GM19239 (cell line): ENCODE results near the gene TIGD7.
A peak's percentile ranks its signal among the peaks of the same experiment; 100 is the strongest.

Source experiments
- DNase-seq: peaks from one replicate; pipeline ENCODE4 v3.0.0; 2011; ENCODE audit warnings: low spot score; ENCODE audit not compliant: insufficient read length
- FAIRE-seq: peaks from 2 replicates; lab custom pipeline; 2011; peaks lifted over from hg19 to GRCh38; lab: Jason Lieb, UNC

TIGD7 gene

DNA sequence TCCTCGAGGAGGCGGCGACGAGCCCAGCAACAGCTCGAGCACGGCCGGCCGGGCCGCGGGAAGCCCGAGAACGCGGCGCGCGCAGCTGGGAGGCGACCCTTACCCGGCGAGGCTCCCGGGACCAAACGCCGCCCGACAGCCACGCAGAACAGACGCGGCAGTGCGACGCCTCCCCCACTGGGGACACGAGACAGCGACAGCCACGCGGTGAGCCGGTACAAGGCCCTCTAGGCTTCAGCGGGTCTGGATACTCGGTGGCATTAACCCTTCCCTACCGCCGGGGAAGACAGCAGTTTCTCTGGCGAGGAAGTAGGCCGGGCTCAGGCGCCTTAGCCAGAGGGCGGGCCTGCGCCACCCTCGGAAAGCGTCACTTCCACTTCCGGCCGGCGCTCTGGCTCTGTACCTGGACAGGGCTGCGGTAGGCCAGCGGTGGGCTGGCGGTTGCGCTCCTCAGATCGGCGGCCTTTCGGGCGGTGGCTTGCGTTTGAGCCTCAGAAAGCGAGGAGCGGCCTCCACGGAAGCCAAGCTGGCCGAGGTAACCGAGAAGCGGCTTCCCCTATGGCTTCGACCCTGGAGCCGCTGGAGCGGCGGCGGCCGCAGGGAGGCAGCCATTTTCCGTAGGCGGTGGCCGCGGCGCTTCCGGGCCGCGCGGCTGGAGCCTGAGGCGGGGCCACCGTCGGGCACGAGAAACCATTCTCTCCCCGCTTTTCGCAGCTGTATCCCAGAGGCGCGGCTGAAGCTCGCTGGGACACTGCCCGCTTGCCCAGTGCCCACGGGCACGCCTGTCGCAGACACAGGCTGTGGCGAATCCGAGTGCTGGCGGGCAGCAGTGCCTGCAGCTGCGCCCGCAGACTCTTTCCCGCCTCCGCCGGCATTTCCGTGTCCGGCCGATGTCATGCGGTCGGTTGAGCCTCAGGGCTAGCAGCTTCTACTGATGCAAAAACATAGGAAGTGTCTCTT, at the start of gene TIGD7, which contains the start of gene ZNF75A:
TIGD7 (minus strand) TSS at position 322 of the 960 bp plus-strand sequence. CDS start 4,816 bp downstream, outside the sequence.
ZNF75A (plus strand) TSS at position 389 of the 960 bp plus-strand sequence. CDS start 2,932 bp downstream, outside the sequence.
- DNase-seq: peak; percentile 81
- peak; percentile 69 for FAIRE-seq

GRCh38 chr16:3349175-3349574, 43.9 kb upstream of the TIGD7 start:
- DNase-seq (no peak), FAIRE-seq (no peak)

- FAIRE-seq (no peak), DNase-seq (no peak)
Observed at GRCh38 chr16:3348547-3349167, 43.4 kb upstream of the TIGD7 start.

DNA sequence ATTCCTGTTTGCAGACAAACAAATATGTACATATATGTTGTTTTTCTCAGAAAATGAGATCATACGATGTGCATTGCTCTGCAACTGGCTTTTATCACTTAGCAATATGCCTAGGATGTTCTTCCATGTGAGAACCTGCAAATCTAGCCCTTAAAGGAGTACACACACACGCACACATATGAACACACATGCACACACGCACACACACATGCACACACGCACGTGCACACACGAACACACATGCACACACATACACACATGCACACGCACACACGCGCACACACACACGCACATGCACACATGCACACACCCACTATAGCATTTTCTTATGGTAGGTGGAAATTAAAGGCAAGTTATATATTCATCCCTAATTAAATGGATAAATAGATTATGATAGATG, 42.4 kb upstream of the TIGD7 start:
- FAIRE-seq (no peak), DNase-seq (no peak)

GRCh38 chr16:3346041-3346440, 40.8 kb upstream of the TIGD7 start:
- DNase-seq (no peak), FAIRE-seq (no peak)

- DNase-seq (no peak), FAIRE-seq (no peak)
Observed at GRCh38 chr16:3328643-3329042, 23.4 kb upstream of the TIGD7 start.

DNA sequence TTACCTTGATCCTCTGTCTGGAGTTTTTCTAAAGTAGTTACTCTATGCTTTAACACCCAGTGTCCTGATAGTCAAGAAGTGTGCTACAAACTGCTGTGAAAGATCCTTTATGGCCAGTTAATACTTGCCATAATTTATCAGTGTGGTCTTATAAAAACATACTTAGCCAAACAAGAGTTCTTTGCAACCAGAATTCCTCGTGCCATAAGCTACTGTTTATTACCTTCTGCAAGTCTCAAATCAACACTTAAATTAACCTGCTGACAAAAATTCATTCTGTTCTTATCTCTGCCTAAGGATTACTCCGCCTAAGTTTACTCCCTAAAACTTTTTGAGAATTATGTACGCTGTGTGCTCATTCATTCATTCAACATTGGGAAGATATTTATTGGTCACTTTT, 22.9 kb upstream of the TIGD7 start:
- no peak for FAIRE-seq
- no peak for DNase-seq

GRCh38 chr16:3327514-3327913, 22.3 kb upstream of the TIGD7 start:
- no peak for FAIRE-seq
- no peak for DNase-seq

DNA sequence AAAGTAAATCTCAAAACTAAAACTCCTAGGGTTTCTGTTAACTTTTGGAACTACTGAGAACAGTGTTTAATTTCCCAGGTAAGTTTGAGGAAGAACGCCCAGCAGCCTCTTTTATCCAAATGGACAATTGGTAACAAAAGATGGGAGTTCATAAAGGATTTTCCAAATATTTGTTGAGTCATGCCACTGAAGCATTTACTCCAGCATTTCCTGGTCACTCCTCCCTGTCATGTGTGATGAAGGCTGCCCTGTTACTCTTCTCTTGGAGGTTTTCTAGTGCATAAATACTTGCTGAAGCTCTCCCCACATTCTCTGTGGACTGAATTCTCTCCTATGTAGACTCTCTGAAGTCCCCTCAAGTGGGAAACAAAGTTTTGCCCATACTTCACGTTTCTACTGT, 16.6 kb upstream of the TIGD7 start:
- FAIRE-seq: no peak
- no peak for DNase-seq

- FAIRE-seq (no peak), DNase-seq (no peak)
Observed at GRCh38 chr16:3317315-3317999, 12.2 kb upstream of the TIGD7 start.

DNA sequence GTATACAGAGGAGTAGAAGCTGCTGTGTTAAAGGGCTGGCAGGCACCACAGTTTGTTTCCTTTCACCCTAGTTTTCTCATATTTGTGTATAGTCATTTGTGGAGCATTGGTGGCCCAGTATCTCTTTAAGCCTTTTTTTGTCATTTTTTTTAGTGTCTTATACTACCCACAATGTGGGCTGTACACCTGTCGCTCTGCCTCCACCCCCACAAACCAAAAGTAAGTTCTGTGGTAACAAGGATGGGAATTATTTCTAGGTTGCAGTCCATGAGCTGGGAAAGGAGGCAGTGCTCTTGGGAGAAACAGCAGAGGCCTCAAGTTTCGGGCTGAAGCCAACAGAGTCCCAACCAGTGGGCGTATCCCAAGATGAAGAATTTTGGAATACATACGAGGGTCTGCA, 6.3 kb upstream of the TIGD7 start:
- FAIRE-seq (no peak), DNase-seq (no peak)

DNA sequence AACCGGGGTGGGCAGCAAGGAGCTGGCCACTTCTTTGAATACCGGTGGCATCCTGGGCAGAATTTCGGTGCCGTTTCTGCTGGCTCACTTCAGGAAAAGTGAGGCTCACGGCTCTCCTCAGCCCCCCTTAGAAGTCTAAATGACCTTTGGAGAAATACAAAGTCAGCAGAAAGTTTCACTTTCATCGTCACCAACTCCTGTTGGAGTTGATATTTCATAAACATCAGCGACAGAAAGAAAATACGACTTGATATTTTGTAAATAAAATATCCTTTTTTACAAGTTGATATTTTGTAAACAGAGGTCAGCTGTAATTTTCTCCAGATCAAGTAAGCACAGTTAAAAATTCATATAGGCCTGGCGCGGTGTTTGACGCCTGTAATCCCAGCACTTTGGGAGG, 848 bp upstream of the TIGD7 start:
- DNase-seq: no peak
- no peak for FAIRE-seq

- FAIRE-seq: no peak
Observed at GRCh38 chr16:3304370-3304769, 860 bp downstream of the TIGD7 start.

GRCh38 chr16:3295783-3296182, 9.4 kb downstream of the TIGD7 start:
- FAIRE-seq (no peak), DNase-seq (no peak)

More at GRCh38 chr16:3304370-3304769, 860 bp downstream of the TIGD7 start:
- DNase-seq: no peak

DNA sequence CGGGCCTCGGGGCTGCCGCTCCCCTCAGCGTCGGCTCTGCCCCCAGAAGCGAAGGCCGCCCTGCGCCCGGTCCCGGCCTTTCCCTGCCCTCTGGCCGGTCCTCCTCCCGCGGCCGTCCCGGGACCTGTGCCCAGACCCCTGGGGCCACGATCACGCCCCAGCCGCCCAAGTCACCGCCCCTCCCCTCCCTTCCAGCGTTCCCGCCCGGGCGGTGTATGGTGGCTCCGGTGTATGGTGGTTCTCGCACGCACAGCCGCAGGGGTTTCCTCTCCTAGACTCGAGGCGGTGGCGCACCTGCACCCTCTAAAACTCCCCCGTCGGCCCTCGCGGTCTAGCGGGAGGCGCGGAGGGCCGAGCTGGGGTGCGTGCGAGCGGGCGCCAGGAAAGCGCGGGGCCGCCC, 10.0 kb downstream of the TIGD7 start:
- DNase-seq: no peak
- FAIRE-seq: no peak

GRCh38 chr16:3292604-3293003, 12.6 kb downstream of the TIGD7 start:
- DNase-seq (no peak), FAIRE-seq (no peak)

DNA sequence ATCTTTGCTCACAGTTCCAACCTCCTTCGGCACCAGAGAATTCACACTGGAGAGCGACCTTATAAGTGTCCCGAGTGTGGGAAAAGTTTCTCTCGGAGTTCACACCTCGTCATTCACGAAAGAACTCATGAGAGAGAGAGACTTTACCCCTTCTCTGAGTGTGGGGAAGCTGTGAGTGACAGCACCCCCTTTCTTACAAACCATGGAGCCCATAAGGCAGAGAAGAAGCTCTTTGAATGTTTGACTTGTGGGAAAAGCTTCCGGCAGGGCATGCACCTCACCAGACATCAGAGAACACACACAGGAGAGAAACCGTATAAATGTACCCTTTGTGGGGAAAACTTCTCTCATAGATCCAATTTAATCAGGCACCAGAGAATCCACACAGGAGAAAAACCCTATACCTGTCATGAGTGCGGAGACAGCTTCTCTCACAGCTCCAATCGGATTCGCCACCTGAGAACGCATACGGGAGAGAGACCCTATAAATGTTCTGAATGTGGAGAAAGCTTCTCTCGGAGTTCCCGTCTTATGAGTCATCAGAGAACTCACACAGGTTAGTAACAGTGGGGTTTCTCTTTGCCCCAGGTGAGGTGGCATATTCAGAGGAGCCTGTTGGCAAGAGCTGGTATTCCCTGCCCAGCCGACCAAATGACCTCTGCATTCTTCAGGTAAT, 15.1 kb downstream of the TIGD7 start:
- no peak for FAIRE-seq

DNA sequence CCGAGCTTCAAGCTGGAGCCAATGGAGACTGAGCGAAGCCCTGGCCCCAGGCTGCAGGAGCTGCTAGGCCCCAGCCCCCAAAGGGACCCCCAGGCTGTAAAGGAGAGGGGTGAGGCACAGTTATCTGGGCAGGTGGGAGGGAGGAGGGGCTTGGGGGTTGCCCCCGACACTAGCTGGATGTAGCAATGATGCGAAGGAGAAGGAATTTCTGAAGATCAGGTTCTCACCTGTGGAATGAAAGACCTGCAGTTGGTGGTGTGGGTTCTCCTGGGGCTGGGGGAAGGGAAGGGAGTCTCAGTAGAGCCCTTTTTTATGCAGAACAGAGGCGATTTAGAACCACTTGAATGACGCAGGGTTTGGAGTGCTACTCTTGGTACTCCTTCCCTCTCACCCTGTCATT, 20.1 kb downstream of the TIGD7 start:
- FAIRE-seq: no peak

More for the DNA sequence above, 15.1 kb downstream of the TIGD7 start:
- DNase-seq: no peak

DNA sequence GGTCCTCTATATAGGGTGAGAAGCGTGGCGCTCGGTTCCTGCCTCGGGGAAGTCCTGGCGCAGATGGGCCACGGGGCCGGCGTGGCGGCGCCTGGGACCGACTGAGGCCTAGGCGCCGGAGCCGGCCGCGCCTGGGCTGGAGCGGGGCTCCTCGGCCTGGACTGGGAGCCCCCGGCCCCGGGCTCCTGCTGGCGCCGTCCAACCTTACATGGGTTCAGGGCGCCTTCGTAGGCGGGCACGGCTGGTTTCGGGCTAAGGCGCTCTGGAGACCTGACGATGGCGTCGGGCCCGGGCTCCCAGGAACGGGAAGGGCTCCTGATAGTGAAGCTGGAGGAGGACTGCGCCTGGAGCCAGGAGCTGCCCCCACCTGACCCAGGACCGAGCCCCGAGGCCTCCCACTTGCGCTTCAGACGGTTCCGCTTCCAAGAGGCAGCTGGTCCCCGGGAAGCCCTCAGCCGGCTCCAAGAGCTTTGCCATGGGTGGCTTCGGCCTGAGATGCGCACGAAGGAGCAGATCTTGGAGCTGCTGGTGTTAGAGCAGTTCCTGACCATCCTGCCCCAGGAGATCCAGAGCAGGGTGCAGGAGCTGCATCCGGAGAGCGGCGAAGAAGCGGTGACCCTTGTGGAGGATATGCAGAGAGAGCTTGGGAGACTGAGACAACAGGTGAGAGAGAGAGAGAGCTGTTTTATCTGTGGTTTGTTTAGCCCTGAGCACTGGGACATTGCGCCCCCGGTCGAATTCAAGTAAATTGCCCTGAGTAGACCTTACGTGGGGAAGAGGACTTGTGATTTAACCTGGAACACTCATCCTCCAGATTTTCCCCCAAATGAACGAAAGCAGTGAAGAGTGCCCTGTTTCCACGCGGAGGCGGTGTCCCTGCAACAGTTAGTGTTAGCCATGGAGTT, 21.4 kb downstream of the TIGD7 start:
- DNase-seq: no peak
- no peak for FAIRE-seq

More for the DNA sequence above, 20.1 kb downstream of the TIGD7 start:
- no peak for DNase-seq
